ENCODE results near the gene ARHGAP9.

DNA sequence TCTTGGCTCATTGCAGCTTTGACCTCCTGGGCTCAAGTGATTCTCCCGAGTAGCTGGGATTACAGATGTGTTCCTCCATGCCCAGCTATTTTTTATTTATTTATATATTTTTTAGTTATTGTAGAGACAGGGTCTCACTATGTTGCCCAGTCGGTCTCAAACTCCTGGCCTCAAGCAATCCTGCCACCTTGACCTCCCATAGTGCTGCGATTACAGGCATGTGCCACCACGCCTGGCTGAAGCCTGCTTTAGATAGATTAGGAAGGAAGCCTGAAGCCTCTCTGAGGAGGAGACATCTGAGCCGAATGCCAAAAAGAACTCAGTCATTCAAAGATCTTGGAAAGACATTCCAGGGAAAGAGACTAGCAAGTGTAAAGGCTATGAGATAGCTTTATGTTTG, 34.9 kb downstream of the ARHGAP9 start:
- TF ChIP-seq POLR2A (IDR thresholded peaks at IDR 0.05; ENCODE audit: low read length) (no peak), GATA1 (IDR thresholded peaks at IDR 0.05; ENCODE audit: low read depth, low read length) (no peak)

Measured in erythroblast (primary cell).